Liver (tissue), 3 donors: ENCODE data around the gene ATP6V1C2.

Source experiments
- GABPA ChIP-seq, 2 donors: IDR thresholded peaks in 1 of 2; conservative IDR thresholded peaks in 1 of 2; 2 replicates each; pipeline ENCODE4 v1.6.1; 2016; ENCODE audit warnings: antibody characterized with exemption in 2 of 2, mild to moderate bottlenecking in 1 of 2, moderate library complexity in 1 of 2
- JUND ChIP-seq, 2 donors: IDR thresholded peaks; 2 replicates each; pipeline ENCODE4 v1.6.1; 2016; ENCODE audit warnings: antibody characterized with exemption in 2 of 2
- TF ChIP-seq, protein P1 (sequence below): fragments of 150-350 bp; IDR thresholded peaks from 2 replicates; pipeline ENCODE4 v1.5.1; 2017; ENCODE audit warnings: improper control_type of control experiment, low read depth, low read length; ENCODE audit not compliant: missing input control
- donor health status: healthy.
- donor health status: healthy.

DNA sequence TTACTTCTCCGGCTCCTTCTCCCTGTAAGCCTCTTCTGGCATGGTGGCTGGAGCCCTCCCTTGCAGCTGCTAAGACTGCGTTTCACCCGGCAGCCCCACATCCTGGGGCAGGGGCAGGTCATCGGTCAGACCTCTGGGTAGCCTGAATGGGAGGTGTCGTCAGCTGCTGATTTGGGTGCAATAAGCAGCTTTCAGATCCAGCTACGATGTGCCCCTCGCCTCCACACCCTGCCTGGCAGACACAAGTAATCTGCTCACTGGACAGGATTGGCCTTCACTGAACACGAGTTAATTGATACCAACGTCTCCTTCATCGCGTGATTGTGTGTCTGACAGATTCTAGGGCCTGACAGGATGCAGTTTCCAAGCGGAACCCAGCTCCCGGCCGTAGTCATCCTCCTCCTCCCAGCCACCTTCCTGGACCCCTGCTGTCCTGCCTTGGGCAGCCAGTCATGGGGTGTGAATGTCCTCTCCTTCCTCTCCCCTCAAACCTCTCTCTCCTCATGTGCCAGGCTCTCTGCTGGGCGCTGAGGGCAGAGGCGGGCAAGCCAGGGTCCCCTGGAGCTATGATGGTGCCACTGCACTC is 110.1 kb downstream of the ATP6V1C2 start:
- TF ChIP-seq, protein P1, sequence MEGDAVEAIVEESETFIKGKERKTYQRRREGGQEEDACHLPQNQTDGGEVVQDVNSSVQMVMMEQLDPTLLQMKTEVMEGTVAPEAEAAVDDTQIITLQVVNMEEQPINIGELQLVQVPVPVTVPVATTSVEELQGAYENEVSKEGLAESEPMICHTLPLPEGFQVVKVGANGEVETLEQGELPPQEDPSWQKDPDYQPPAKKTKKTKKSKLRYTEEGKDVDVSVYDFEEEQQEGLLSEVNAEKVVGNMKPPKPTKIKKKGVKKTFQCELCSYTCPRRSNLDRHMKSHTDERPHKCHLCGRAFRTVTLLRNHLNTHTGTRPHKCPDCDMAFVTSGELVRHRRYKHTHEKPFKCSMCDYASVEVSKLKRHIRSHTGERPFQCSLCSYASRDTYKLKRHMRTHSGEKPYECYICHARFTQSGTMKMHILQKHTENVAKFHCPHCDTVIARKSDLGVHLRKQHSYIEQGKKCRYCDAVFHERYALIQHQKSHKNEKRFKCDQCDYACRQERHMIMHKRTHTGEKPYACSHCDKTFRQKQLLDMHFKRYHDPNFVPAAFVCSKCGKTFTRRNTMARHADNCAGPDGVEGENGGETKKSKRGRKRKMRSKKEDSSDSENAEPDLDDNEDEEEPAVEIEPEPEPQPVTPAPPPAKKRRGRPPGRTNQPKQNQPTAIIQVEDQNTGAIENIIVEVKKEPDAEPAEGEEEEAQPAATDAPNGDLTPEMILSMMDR: no peak
- no peak for TF ChIP-seq GABPA (IDR thresholded peaks at IDR 0.05 in 1 of 2, conservative IDR thresholded peaks at IDR 0.05 in 1 of 2)
- TF ChIP-seq JUND (IDR thresholded peaks at IDR 0.05): no peak
